ENCODE measurements around the gene CDK6.

CDK6 gene

GRCh38 chr7:92647011-92647625 lies 189.3 kb downstream of the CDK6 start:
- Histone ChIP-seq H3K27me3 (ENCODE audit: insufficient read depth, poor library complexity, severe bottlenecking) (no peaks in the 10 kb centered on the region), H3K9me3 (ENCODE audit: severe bottlenecking) (no peaks in the 10 kb centered on the region), H3K4me3 (ENCODE audit: severe bottlenecking) (no peak overlapping the region), H3K36me3 (ENCODE audit: low read depth) (peaks cover 5% of the 10 kb centered on the region; the same call in 1 of the 2 replicates), H3K4me1 (ENCODE audit: insufficient read depth, poor library complexity, severe bottlenecking) (peaks cover 35% of the 10 kb centered on the region), H3K27ac (ENCODE audit: poor library complexity, severe bottlenecking) (peak overlapping the region; percentile 78)
- DNase-seq (ENCODE audit: low spot score) (no peak), ATAC-seq (ENCODE audit: low read depth) (no peak)
- TF ChIP-seq CTCF (IDR thresholded peaks at IDR 0.05; ENCODE audit: poor library complexity, severe bottlenecking) = no peak

- peak overlapping the region; percentile 78 for H3K27ac ChIP-seq (ENCODE audit: poor library complexity, severe bottlenecking)
Measured at GRCh38 chr7:92645114-92646061, 191.0 kb downstream of the CDK6 start.

DNA sequence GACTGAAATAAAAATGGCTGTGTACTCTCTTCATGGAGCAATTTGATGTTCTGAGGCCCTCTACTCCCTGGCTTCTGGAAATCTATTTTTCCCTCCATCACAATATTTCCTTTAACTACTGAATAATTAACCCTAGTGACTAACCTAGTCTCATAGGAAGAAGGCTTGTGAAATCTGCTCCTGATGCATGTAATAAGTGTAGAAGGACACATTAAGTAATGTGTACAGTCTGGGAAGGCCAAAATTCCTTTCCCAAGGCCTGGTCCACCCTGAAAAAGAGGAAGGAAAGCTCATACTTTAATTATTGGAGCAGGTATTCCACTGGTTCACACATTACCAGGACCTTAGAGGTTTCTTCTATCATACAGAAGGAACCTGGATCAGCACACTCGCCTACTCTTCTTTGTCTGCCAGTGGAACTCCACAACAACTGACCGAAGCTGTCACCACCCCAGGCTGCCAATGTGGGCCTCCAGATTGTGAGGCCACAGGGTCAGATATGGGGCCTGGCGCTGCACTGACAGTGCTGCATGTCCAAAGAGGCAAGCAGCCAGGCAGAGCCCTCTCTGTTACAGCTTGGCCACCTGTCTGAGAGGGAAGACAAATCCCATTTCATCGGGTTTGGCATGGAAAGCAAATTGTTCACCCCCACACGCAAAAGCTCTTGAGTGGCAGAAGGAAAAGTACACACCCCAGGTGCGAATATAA lies 191.8 kb downstream of the CDK6 start:
- Histone ChIP-seq H3K4me3 (ENCODE audit: severe bottlenecking) (no peak overlapping the region), H3K9me3 (ENCODE audit: severe bottlenecking) (no peaks in the 10 kb centered on the region), H3K27ac (ENCODE audit: poor library complexity, severe bottlenecking) (peak overlapping the region; percentile 78), H3K36me3 (ENCODE audit: low read depth) (peaks cover 21% of the 10 kb centered on the region), H3K4me1 (ENCODE audit: insufficient read depth, poor library complexity, severe bottlenecking) (peaks cover 42% of the 10 kb centered on the region), H3K27me3 (ENCODE audit: insufficient read depth, poor library complexity, severe bottlenecking) (no peaks in the 10 kb centered on the region)
- TF ChIP-seq CTCF (IDR thresholded peaks at IDR 0.05; ENCODE audit: poor library complexity, severe bottlenecking) = no peak
- no peak for DNase-seq (ENCODE audit: low spot score)
- ATAC-seq (ENCODE audit: low read depth) = peak; percentile 10; the same call in 1 of the 3 replicates

More at GRCh38 chr7:92645114-92646061, 191.0 kb downstream of the CDK6 start:
- Histone ChIP-seq H3K36me3 (ENCODE audit: low read depth) (peaks cover 19% of the 10 kb centered on the region), H3K4me1 (ENCODE audit: insufficient read depth, poor library complexity, severe bottlenecking) (peaks cover 42% of the 10 kb centered on the region), H3K27me3 (ENCODE audit: insufficient read depth, poor library complexity, severe bottlenecking) (no peaks in the 10 kb centered on the region), H3K4me3 (ENCODE audit: severe bottlenecking) (no peak overlapping the region), H3K9me3 (ENCODE audit: severe bottlenecking) (no peaks in the 10 kb centered on the region)
- DNase-seq (ENCODE audit: low spot score) (peak; percentile 69), ATAC-seq (ENCODE audit: low read depth) (peak; percentile 94)
- no peak for TF ChIP-seq CTCF (IDR thresholded peaks at IDR 0.05; ENCODE audit: poor library complexity, severe bottlenecking)

- Histone ChIP-seq H3K27ac (ENCODE audit: poor library complexity, severe bottlenecking) (peak overlapping the region; percentile 78), H3K9me3 (ENCODE audit: severe bottlenecking) (no peaks in the 10 kb centered on the region), H3K36me3 (ENCODE audit: low read depth) (peaks cover 21% of the 10 kb centered on the region), H3K27me3 (ENCODE audit: insufficient read depth, poor library complexity, severe bottlenecking) (no peaks in the 10 kb centered on the region), H3K4me1 (ENCODE audit: insufficient read depth, poor library complexity, severe bottlenecking) (peaks cover 42% of the 10 kb centered on the region), H3K4me3 (ENCODE audit: severe bottlenecking) (no peak overlapping the region)
- DNase-seq (ENCODE audit: low spot score) = no peak
- TF ChIP-seq CTCF (IDR thresholded peaks at IDR 0.05; ENCODE audit: poor library complexity, severe bottlenecking) = no peak
- ATAC-seq (ENCODE audit: low read depth) = no peak
Measured at GRCh38 chr7:92643821-92644220, 192.6 kb downstream of the CDK6 start.
